Trophoblast cell (in vitro differentiated cells and primary cell): ENCODE results near the gene USP7.
A peak's percentile ranks its signal among the peaks of the same experiment; 100 is the strongest.

ENCODE experiments used
- DNase-seq, 2 donors: peaks; one replicate each; pipeline ENCODE4 v3.0.0-alpha.2; 2016
- H2AFZ ChIP-seq: 2 replicates; pipeline ENCODE4 v1.6.1; 2013; ENCODE audit warnings: low read length, moderate library complexity, mild to moderate bottlenecking; ENCODE audit not compliant: insufficient read depth, poor library complexity
- H2AK5ac ChIP-seq: 2 replicates; pipeline ENCODE4 v1.6.1; 2013; ENCODE audit warnings: mild to moderate bottlenecking, low read length
- H2BK120ac ChIP-seq: 2 replicates; pipeline ENCODE4 v1.6.1; 2013; ENCODE audit warnings: low read length, mild to moderate bottlenecking, moderate library complexity; ENCODE audit not compliant: insufficient read depth, poor library complexity
- H2BK12ac ChIP-seq: 2 replicates; pipeline ENCODE4 v1.6.1; 2013; ENCODE audit warnings: mild to moderate bottlenecking, low read length, moderate library complexity
- H2BK5ac ChIP-seq: 2 replicates; pipeline ENCODE4 v1.6.1; 2013; ENCODE audit warnings: low read length, low read depth, moderate library complexity, mild to moderate bottlenecking; ENCODE audit not compliant: poor library complexity
- H3K14ac ChIP-seq: 2 replicates; pipeline ENCODE4 v1.6.1; 2013; ENCODE audit warnings: mild to moderate bottlenecking, low read length
- H3K18ac ChIP-seq: 2 replicates; pipeline ENCODE4 v1.6.1; 2013; ENCODE audit warnings: mild to moderate bottlenecking, low read length
- H3K23ac ChIP-seq: 2 replicates; pipeline ENCODE4 v1.6.1; 2013; ENCODE audit warnings: low read length
- H3K27ac ChIP-seq: 2 replicates; pipeline ENCODE4 v1.5.1; 2013; ENCODE audit warnings: low read depth, mild to moderate bottlenecking, inconsistent platforms, low read length, moderate library complexity
- H3K27me3 ChIP-seq: 2 replicates; pipeline ENCODE4 v1.6.1; 2013; ENCODE audit warnings: inconsistent platforms, mild to moderate bottlenecking, low read length, moderate library complexity; ENCODE audit not compliant: insufficient read depth
- H3K36me3 ChIP-seq, 2 experiments: 1 replicate in 1 of 2; 2 replicates in 1 of 2; pipeline ENCODE4 v1.6.1; 2013; ENCODE audit warnings: low read length in 2 of 2, mild to moderate bottlenecking in 2 of 2, moderate library complexity in 1 of 2; ENCODE audit not compliant: insufficient read depth in 2 of 2, control insufficient read depth in 1 of 2
- H3K4ac ChIP-seq: 2 replicates; pipeline ENCODE4 v1.6.1; 2013; ENCODE audit warnings: low read depth, mild to moderate bottlenecking, low read length, moderate library complexity
- H3K4me1 ChIP-seq, 2 experiments: 1 replicate in 1 of 2; 2 replicates in 1 of 2; pipeline ENCODE4 v1.6.1; 2013; ENCODE audit warnings: low read length in 2 of 2, mild to moderate bottlenecking in 2 of 2, moderate library complexity in 1 of 2; ENCODE audit not compliant: insufficient read depth in 2 of 2, control insufficient read depth in 1 of 2
- H3K4me2 ChIP-seq: 2 replicates; pipeline ENCODE4 v1.6.1; 2013; ENCODE audit warnings: inconsistent platforms, mild to moderate bottlenecking, low read length, moderate library complexity
- H3K4me3 ChIP-seq: 2 replicates; pipeline ENCODE4 v1.5.1; 2013; ENCODE audit warnings: mild to moderate bottlenecking, low read depth, low read length, inconsistent platforms
- H3K79me1 ChIP-seq: one replicate; pipeline ENCODE4 v1.6.1; 2013; ENCODE audit warnings: low read length
- H3K79me2 ChIP-seq: 2 replicates; pipeline ENCODE4 v1.6.1; 2013; ENCODE audit warnings: low read length, mild to moderate bottlenecking; ENCODE audit not compliant: control insufficient read depth, insufficient read depth, poor library complexity
- H3K9ac ChIP-seq: 2 replicates; pipeline ENCODE4 v1.6.1; 2013; ENCODE audit warnings: mild to moderate bottlenecking, low read length
- H3K9me3 ChIP-seq: 2 replicates; pipeline ENCODE4 v1.6.1; 2013; ENCODE audit warnings: low read depth, mild to moderate bottlenecking, control low read depth, inconsistent platforms, low read length; ENCODE audit not compliant: insufficient read depth
- H4K12ac ChIP-seq: 2 replicates; pipeline ENCODE4 v1.6.1; 2013; ENCODE audit warnings: low read depth, mild to moderate bottlenecking, low read length, moderate library complexity
- H4K8ac ChIP-seq: 2 replicates; pipeline ENCODE4 v1.6.1; 2013; ENCODE audit warnings: low read depth, mild to moderate bottlenecking, low read length, moderate library complexity
- H4K91ac ChIP-seq: one replicate; pipeline ENCODE4 v1.6.1; 2013; ENCODE audit warnings: low read depth, mild to moderate bottlenecking, low read length, moderate library complexity
- WGBS: extraction: QIAGEN DNeasy Blood & Tissue Kit; methylation state at CpG from one replicate; pipeline ENCODE4 v1.1.7; 2013; ENCODE audit warnings: missing lambda C conversion rate; ENCODE audit not compliant: insufficient read length, insufficient coverage; ENCODE audit errors: extremely low coverage; 5-methylcytosine and 5-hydroxymethylcytosine counted together

The USP7 gene

DNA sequence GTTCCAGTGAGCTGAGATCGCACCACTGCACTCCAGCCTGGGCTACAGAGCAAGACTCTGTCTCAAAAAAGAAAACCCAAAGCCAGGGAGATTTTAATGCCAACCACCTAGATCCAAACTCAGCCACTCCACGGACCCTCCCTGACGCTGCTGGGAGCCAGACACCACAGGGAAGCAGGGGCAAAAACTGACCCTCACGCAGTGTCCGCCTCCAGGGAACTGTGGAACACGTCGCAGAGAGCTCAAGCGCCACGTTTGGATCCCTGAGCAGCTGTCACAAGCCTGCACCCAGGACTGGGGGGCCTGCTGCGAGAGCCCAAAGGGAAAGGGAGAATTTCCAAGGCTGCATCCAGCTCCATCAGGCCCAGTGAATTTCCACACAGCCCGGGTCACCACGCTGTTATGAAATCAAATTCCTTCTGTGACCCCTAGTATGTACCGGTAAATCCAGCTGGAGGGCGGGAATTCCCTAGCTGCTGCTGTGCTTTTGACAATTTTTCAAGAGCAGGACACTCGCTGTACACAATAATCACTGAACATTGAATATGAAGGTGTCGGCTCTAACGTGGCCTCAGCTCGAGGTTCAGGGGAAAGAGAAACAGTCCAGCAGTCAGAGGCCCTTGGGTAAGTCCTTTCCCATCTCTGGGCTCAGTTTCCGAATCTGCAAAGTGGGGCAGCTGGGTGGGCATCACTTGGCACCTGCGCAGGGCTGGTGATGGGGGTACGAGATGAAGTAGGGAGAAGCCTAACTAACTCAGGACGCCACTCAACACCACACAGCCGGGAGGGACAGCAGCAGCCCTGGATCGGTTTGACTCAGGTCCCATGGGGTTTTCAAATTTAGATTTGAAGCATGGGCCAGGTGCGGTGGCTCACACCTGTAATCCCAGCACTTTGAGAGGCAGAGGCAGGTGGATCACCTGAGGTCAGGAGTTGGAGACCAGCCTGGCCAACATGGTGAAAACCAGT lies 103.5 kb downstream of the USP7 start:
- WGBS: no CpG with 5 or more reads among the region's 25 CpGs
- Histone ChIP-seq H3K4me1 (peaks cover 33 to 38% of the 10 kb centered on the region in 2 experiments), H4K8ac (no peak overlapping the region), H3K79me2 (peaks cover 23% of the 10 kb centered on the region), H3K79me1 (peaks cover 6% of the 10 kb centered on the region), H3K4me2 (no peak overlapping the region), H3K9ac (no peak overlapping the region), H3K4me3 (no peak overlapping the region), H3K4ac (peak overlapping the region; percentile 71), H3K36me3 (peaks cover 46 to 47% of the 10 kb centered on the region in 2 experiments), H3K27me3 (no peaks in the 10 kb centered on the region), H3K14ac (no peak overlapping the region), H4K91ac (no peak overlapping the region), H3K23ac (no peak overlapping the region), H2BK120ac (no peak overlapping the region), H2BK5ac (no peak overlapping the region), H3K27ac (no peak overlapping the region), H2AFZ (no peak overlapping the region), H3K9me3 (no peaks in the 10 kb centered on the region), H2AK5ac (no peak overlapping the region), H3K18ac (peak overlapping the region; percentile 17), H4K12ac (no peak overlapping the region), H2BK12ac (no peak overlapping the region)
- DNase-seq: no peak

DNA sequence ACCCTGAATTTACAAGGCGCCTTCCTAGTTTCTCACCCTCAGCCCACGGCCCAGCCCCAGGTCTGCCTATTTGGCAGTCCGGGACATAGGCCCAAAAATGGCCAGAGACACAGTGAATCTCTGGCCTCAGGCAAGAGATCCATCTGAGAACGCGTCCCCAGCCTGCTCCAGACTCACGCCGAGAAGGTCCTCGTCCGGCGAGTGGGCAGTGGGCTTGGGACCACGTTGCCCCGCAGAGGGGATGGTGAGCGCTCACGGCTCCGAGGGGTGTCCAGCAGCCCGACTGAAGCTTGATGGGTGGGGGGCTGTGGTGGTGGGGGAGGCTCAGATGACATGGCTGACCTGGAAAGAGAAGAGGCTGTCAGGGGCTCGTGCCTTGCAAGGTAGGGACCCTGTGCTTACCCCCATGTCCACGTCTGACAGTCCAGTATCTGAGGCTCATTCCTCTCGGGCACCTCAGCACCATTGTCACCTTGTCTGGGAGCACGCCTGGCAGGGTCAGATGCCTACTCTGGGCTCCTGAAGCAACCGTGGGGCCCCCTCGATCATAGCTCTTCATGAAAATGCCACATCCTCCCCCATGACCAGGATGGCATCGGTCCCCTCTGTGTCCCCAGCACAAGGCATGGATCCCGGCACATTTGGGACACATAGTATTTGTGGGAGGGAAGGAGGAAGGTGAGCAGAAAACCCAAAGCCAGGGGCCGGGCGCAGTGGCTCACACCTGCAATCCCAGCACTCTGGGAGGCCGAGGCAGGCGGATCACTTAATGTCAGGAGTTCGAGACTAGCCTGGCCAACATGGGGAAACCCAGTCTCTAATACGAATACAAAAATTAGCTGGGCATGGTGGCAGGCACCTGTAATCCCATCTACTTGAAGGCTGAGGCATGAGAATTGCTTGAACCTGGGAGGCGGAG lies 104.5 kb downstream of the USP7 start:
- Histone ChIP-seq H3K79me2 (peaks cover 16% of the 10 kb centered on the region), H3K27ac (no peak overlapping the region), H2BK120ac (no peak overlapping the region), H2BK5ac (no peak overlapping the region), H2AK5ac (no peak overlapping the region), H3K18ac (no peak overlapping the region), H3K79me1 (peaks cover 4% of the 10 kb centered on the region), H4K91ac (no peak overlapping the region), H4K12ac (peak overlapping the region; percentile 34), H3K4me3 (no peak overlapping the region), H3K14ac (no peak overlapping the region), H4K8ac (no peak overlapping the region), H3K4ac (peak overlapping the region; percentile 30), H3K9me3 (no peaks in the 10 kb centered on the region), H2AFZ (no peak overlapping the region), H3K4me2 (no peak overlapping the region), H2BK12ac (no peak overlapping the region), H3K27me3 (no peaks in the 10 kb centered on the region), H3K9ac (no peak overlapping the region), H3K36me3 (peaks cover 52 to 57% of the 10 kb centered on the region in 2 experiments), H3K23ac (no peak overlapping the region), H3K4me1 (peaks cover 24 to 29% of the 10 kb centered on the region in 2 experiments)
- no peak for DNase-seq
- WGBS: no CpG with 5 or more reads among the region's 31 CpGs

GRCh38 chr16:8855972-8856371 lies 107.7 kb downstream of the USP7 start:
- Histone ChIP-seq H3K79me2 (no peaks in the 10 kb centered on the region), H2BK5ac (no peak overlapping the region), H3K4ac (no peak overlapping the region), H4K12ac (no peak overlapping the region), H2BK12ac (no peak overlapping the region), H3K18ac (no peak overlapping the region), H3K4me2 (no peak overlapping the region), H3K27ac (no peak overlapping the region), H3K4me1 (peaks cover 4 to 5% of the 10 kb centered on the region in 2 experiments), H4K91ac (no peak overlapping the region), H3K79me1 (no peaks in the 10 kb centered on the region), H2AFZ (no peak overlapping the region), H3K27me3 (no peaks in the 10 kb centered on the region), H3K9me3 (no peaks in the 10 kb centered on the region), H3K14ac (no peak overlapping the region), H3K36me3 (peaks cover 66 to 74% of the 10 kb centered on the region in 2 experiments), H2BK120ac (no peak overlapping the region), H4K8ac (no peak overlapping the region), H3K23ac (no peak overlapping the region), H3K9ac (no peak overlapping the region), H2AK5ac (no peak overlapping the region), H3K4me3 (no peak overlapping the region)
- no peak for DNase-seq
- WGBS: no CpG with 5 or more reads among the region's 5 CpGs

GRCh38 chr16:8855051-8855786 lies 108.5 kb downstream of the USP7 start:
- H3K9me3 ChIP-seq: no peaks in the 10 kb centered on the region
- no peak overlapping the region for H3K4ac ChIP-seq
- no peak overlapping the region for H4K91ac ChIP-seq
- H3K23ac ChIP-seq: no peak overlapping the region
- no peaks in the 10 kb centered on the region for H3K79me1 ChIP-seq
- H3K4me3 ChIP-seq: no peak overlapping the region
- no peak overlapping the region for H3K9ac ChIP-seq
- no peak overlapping the region for H3K14ac ChIP-seq
- H3K4me2 ChIP-seq: no peak overlapping the region
- H2AK5ac ChIP-seq: no peak overlapping the region
- H2BK120ac ChIP-seq: no peak overlapping the region
- no peaks in the 10 kb centered on the region for H3K79me2 ChIP-seq
- H3K27ac ChIP-seq: no peak overlapping the region
- H2BK5ac ChIP-seq: no peak overlapping the region
- H2AFZ ChIP-seq: no peak overlapping the region
- no peak overlapping the region for H2BK12ac ChIP-seq
- no peak overlapping the region for H4K8ac ChIP-seq
- peaks cover 69 to 80% of the 10 kb centered on the region in 2 experiments for H3K36me3 ChIP-seq
- peak overlapping the region; percentile 1 for H3K18ac ChIP-seq
- peak overlapping the region; percentile 19 for H4K12ac ChIP-seq
- WGBS: no CpG with 5 or more reads among the region's 11 CpGs
- DNase-seq: no peak
- H3K4me1 ChIP-seq: peaks cover under 1 to 2% of the 10 kb centered on the region in 2 experiments
- H3K27me3 ChIP-seq: no peaks in the 10 kb centered on the region
